Testis (tissue), 3 donors: Measurements from ENCODE around the gene SUCLG2. TPM values are rescaled to one million over a fixed set of nuclear protein-coding genes. Genes with fewer than 3 reads are reported as not detected.

Experiments used
- DNase-seq: peaks from one replicate; pipeline ENCODE4 v3.0.0-alpha.2; 2019
- H3K27ac ChIP-seq, 2 donors: fragments of 200-600 bp; sonication (generic); one replicate each; pipeline ENCODE4 v1.5.1; 2019
- H3K27me3 ChIP-seq: fragments of 200-600 bp; sonication (generic); one replicate; pipeline ENCODE4 v1.5.1; 2019
- H3K36me3 ChIP-seq: fragments of 200-600 bp; sonication (generic); one replicate; pipeline ENCODE4 v1.5.1; 2017; ENCODE audit warnings: low read depth; ENCODE audit errors: missing control alignments
- H3K4me1 ChIP-seq: fragments of 200-600 bp; sonication (generic); one replicate; pipeline ENCODE4 v1.5.1; 2019
- H3K4me3 ChIP-seq, 2 donors: fragments of 200-600 bp; sonication (generic); one replicate each; pipeline ENCODE4 v1.5.1; 2017 to 2019
- H3K9me3 ChIP-seq: fragments of 200-600 bp; sonication (generic); one replicate; pipeline ENCODE4 v1.5.1; 2017
- POLR2A ChIP-seq: fragments of 450-650 bp; IDR thresholded peaks from one replicate; pipeline ENCODE4 v1.6.1; 2017; ENCODE audit warnings: antibody characterized with exemption, mild to moderate bottlenecking, moderate library complexity
- WGBS, 2 donors: methylation state at CpG; one replicate each; pipeline ENCODE4 v1.1.5; 2018; 5-methylcytosine and 5-hydroxymethylcytosine counted together
- intact Hi-C: fragments of 100-400 bp; cut with DNase I; formaldehyde crosslinking; loops from one replicate; pipeline ENCODE4 v1.15.1; 2023; ENCODE audit warnings: low total_unique reads
- polyA plus RNA-seq: library from polyadenylated mRNA; stranded (reverse); fragments of 350-450 nt; fragmentation: Illumina TruSeq; extraction: RNeasy Lipid Tissue Mini Kit (QIAGEN cat#74804); gene quantifications from one replicate; pipeline ENCODE4 v1.2.3, GENCODE V29; 2014; ENCODE audit warnings: low read depth, low replicate concordance; ENCODE audit not compliant: insufficient read depth
- total RNA-seq, 2 donors: library from RNA; depleted of rRNA; stranded (reverse); fragments of >200 nt; gene quantifications; one replicate each; pipeline ENCODE4 v1.2.3, GENCODE V29; 2016
- TF ChIP-seq, protein P1 (sequence below), 3 experiments: fragments of 450-650 bp in 2 of 3; fragments of 200-600 bp in 1 of 3; sonication (generic) in 1 of 3; IDR thresholded peaks; one replicate each; pipeline ENCODE4 v1.5.1; 2016 to 2019; ENCODE audit warnings: antibody characterized with exemption in 3 of 3, mild to moderate bottlenecking in 2 of 3, moderate library complexity in 1 of 3

Gene SUCLG2
- total and polyA plus RNA-seq, 3 donors from 2014 or later: 18.0 to 28.7 (median 23.8) TPM

DNA sequence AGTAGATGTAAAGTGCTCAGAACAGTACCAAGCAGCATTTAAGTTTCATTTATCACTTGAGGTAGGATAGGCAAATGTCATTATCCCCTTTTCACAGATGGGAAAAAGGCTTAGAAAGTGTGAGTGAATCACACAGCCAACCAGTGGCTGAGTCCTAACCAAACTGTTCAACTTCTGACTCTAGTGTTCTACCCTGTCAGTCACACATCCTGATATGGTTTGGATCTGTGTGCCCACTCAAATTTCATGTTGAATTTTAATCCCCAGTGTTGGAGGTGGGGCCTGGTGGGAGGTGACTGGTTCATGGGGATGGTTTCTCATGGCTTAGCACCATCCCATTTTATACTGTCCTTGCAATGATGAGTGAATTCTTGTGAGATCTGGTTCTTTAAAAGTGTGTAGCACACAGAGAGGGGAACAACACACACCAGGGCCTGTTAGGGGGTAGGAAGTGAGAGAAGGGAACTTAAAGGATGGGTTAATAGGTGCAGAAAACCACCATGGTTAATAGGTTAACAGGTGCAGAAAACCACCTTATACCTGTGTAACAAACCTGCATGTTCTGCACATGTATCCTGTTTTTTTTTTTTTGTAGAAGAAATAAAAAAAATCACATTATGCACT lies 304.7 kb downstream of the SUCLG2 start:
- Histone ChIP-seq H3K9me3 (no peaks in the 10 kb centered on the region), H3K36me3 (no peaks in the 10 kb centered on the region), H3K4me3 (no peak overlapping the region), H3K4me1 (no peaks in the 10 kb centered on the region), H3K27ac (no peak overlapping the region), H3K27me3 (no peaks in the 10 kb centered on the region)
- intact Hi-C loops: no loop called here
- no peak for TF ChIP-seq POLR2A
- TF ChIP-seq, protein P1, sequence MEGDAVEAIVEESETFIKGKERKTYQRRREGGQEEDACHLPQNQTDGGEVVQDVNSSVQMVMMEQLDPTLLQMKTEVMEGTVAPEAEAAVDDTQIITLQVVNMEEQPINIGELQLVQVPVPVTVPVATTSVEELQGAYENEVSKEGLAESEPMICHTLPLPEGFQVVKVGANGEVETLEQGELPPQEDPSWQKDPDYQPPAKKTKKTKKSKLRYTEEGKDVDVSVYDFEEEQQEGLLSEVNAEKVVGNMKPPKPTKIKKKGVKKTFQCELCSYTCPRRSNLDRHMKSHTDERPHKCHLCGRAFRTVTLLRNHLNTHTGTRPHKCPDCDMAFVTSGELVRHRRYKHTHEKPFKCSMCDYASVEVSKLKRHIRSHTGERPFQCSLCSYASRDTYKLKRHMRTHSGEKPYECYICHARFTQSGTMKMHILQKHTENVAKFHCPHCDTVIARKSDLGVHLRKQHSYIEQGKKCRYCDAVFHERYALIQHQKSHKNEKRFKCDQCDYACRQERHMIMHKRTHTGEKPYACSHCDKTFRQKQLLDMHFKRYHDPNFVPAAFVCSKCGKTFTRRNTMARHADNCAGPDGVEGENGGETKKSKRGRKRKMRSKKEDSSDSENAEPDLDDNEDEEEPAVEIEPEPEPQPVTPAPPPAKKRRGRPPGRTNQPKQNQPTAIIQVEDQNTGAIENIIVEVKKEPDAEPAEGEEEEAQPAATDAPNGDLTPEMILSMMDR (IDR thresholded peaks at IDR 0.05): no peak
- DNase-seq: no peak

DNA sequence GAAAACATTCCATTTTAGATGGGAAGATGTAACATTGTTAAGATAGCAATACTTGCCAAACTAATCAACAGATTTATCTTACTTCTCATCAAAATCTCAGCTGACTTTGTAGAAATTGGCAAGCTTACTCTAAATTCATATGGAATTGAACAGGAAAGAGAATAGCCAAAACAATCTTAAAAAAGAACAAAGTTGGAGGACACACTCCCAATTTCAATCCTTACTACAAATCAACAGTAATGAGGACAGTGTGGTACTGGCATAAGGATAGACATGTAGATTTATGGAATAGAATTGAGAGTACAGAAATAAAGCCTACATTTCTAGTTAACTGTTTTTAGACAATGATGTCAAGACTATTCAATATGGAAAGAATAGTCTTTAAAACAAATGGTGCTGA lies 308.3 kb downstream of the SUCLG2 start:
- H3K36me3 ChIP-seq: no peaks in the 10 kb centered on the region
- no peak for DNase-seq
- no peak overlapping the region for H3K27ac ChIP-seq
- H3K4me3 ChIP-seq: no peak overlapping the region
- no peaks in the 10 kb centered on the region for H3K27me3 ChIP-seq
- H3K4me1 ChIP-seq: no peaks in the 10 kb centered on the region
- H3K9me3 ChIP-seq: no peaks in the 10 kb centered on the region
- TF ChIP-seq POLR2A: no peak
- TF ChIP-seq, protein P1 (IDR thresholded peaks at IDR 0.05): no peak
- intact Hi-C loops: no loop called here

DNA sequence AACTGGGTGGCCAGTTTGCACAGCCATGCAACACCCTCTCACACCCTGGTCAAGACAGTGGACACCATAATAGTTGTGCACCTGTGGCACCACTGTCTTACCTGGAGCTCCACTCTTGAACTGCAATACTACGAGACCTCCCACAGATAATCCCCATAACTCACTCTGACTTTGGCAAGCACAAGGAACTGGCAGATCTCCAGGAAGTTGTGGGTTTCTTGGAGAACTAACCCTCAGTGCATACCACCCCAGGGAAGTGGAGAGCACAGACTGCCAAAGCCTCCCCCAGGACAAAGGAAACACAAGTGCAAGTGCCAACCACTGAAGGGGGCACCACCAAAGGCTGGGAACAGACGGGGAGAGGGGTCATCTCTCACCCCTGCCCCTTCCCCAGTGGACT lies 318.6 kb downstream of the SUCLG2 start:
- H3K36me3 ChIP-seq: no peaks in the 10 kb centered on the region
- H3K9me3 ChIP-seq: no peaks in the 10 kb centered on the region
- no peak for TF ChIP-seq POLR2A
- TF ChIP-seq, protein P1 (IDR thresholded peaks at IDR 0.05): no peak
- no peak overlapping the region for H3K4me3 ChIP-seq
- no peaks in the 10 kb centered on the region for H3K4me1 ChIP-seq
- no peak overlapping the region for H3K27ac ChIP-seq
- intact Hi-C loops: no loop called here
- 65% methylated on average over 2 of the region's 2 CpGs; no CpG with 5 or more reads in 1 of the 2 donors for WGBS, 2 donors
- DNase-seq: no peak
- no peaks in the 10 kb centered on the region for H3K27me3 ChIP-seq

DNA sequence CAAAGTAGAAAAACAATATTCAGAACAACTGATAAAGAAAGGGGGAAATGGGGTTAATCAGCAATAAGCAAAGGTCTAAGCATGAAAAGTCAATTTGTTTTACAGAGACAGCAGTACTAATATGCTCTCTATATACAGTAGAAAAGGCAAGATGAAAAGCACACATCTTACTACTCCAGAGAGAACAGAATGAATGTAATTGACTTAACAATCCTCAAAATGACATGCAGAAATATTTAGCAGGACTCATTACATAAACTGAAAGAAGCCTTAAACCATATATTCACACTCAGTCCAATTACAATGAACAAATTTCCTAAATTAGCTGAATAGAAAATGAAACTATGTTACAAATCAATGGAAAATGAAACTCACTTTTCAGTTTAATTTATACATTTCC lies 319.8 kb downstream of the SUCLG2 start:
- H3K4me3 ChIP-seq: no peak overlapping the region
- TF ChIP-seq POLR2A: no peak
- TF ChIP-seq, protein P1 (IDR thresholded peaks at IDR 0.05): no peak
- no peaks in the 10 kb centered on the region for H3K9me3 ChIP-seq
- no peaks in the 10 kb centered on the region for H3K36me3 ChIP-seq
- H3K27me3 ChIP-seq: no peaks in the 10 kb centered on the region
- DNase-seq: no peak
- intact Hi-C loops: no loop called here
- H3K27ac ChIP-seq: no peak overlapping the region
- no peaks in the 10 kb centered on the region for H3K4me1 ChIP-seq

DNA sequence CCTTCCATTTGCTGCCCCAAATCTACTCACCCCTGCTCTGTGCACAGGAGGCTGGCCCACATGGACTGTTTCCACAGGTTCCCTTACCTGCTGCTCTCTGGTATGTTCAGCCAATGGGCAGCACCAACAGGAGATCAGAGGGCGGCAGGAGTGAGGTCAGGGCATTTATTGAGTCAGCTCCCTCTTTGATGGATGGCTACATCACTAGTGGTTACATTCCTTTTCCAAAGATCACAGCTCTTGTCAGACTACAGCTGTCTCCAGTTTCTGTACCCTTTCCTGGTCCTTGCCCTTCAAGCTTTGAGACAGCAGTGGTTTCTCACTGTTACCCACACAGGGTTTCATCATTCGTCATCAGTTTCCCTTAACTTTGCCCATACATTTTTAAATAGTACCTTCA lies 325.1 kb downstream of the SUCLG2 start:
- no peaks in the 10 kb centered on the region for H3K9me3 ChIP-seq
- no peak overlapping the region for H3K27ac ChIP-seq
- TF ChIP-seq POLR2A: no peak
- TF ChIP-seq, protein P1 (IDR thresholded peaks at IDR 0.05): no peak
- H3K27me3 ChIP-seq: no peaks in the 10 kb centered on the region
- H3K4me1 ChIP-seq: no peaks in the 10 kb centered on the region
- H3K36me3 ChIP-seq: no peaks in the 10 kb centered on the region
- no peak for DNase-seq
- intact Hi-C loops: no loop called here
- no peak overlapping the region for H3K4me3 ChIP-seq
- 70 to 82% methylated on average over 2 of the region's 2 CpGs for WGBS, 2 donors
